Measurements from ENCODE around the gene DUSP28.

DNA sequence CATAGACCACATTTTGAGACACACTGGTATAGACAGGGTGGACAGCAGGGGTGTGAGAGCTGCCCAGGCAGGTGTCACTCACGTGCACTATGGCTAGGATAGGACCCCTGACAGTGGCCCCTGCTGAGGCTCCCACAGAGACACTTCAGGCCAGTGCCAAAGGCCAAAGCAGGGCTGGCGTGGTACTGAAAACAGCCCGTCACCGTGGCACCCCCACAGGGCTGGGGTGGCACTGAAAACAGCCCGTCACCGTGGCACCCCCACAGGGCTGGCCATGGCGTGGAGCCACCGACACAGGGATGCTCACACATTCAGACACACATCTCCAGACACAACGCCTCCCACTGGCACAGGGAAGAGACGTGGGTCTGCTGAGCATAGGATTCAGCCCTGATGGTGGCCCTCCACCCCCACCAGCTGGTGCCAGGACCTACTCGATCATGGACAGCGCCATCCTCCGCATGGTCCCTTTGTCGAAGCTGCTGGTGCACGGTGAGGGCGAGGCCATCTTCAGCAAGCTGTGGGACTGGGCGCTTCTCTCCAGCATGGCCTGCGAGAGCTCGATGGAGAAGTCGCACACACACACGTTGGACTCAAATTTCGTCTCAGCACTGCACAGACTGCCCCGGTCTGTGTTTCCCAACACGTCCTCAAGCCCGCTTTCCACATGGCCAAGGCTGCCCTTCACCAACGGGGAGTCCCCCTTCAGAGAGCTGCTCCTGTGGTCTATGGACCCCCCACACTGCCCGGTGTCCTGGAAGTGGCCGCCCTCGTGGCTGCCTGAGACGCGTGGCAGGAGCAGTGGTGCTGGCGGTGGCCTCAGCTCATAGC is 36.5 kb upstream of the DUSP28 start:
- TF ChIP-seq, protein P1, sequence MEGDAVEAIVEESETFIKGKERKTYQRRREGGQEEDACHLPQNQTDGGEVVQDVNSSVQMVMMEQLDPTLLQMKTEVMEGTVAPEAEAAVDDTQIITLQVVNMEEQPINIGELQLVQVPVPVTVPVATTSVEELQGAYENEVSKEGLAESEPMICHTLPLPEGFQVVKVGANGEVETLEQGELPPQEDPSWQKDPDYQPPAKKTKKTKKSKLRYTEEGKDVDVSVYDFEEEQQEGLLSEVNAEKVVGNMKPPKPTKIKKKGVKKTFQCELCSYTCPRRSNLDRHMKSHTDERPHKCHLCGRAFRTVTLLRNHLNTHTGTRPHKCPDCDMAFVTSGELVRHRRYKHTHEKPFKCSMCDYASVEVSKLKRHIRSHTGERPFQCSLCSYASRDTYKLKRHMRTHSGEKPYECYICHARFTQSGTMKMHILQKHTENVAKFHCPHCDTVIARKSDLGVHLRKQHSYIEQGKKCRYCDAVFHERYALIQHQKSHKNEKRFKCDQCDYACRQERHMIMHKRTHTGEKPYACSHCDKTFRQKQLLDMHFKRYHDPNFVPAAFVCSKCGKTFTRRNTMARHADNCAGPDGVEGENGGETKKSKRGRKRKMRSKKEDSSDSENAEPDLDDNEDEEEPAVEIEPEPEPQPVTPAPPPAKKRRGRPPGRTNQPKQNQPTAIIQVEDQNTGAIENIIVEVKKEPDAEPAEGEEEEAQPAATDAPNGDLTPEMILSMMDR (conservative IDR thresholded peaks at IDR 0.05; ENCODE audit: low read depth, low read length), result no peak
- no peak for TF ChIP-seq EZH2 (IDR thresholded peaks at IDR 0.05; ENCODE audit: borderline replicate concordance, low read depth, low read length, poor library complexity, severe bottlenecking)

All from A673 (cell line).